Activated CD4-positive, alpha-beta T cell treated with anti-CD3 and anti-CD28 coated beads, Interleukin-2, amount 50 U/mL, for 48 hours (primary cell): ENCODE measurements around the gene TP53TG5.

Experiments
- DNase-seq, 2 experiments: peaks; one replicate each; pipeline ENCODE4 v3.0.0-alpha.2; 2020

Gene TP53TG5

DNA sequence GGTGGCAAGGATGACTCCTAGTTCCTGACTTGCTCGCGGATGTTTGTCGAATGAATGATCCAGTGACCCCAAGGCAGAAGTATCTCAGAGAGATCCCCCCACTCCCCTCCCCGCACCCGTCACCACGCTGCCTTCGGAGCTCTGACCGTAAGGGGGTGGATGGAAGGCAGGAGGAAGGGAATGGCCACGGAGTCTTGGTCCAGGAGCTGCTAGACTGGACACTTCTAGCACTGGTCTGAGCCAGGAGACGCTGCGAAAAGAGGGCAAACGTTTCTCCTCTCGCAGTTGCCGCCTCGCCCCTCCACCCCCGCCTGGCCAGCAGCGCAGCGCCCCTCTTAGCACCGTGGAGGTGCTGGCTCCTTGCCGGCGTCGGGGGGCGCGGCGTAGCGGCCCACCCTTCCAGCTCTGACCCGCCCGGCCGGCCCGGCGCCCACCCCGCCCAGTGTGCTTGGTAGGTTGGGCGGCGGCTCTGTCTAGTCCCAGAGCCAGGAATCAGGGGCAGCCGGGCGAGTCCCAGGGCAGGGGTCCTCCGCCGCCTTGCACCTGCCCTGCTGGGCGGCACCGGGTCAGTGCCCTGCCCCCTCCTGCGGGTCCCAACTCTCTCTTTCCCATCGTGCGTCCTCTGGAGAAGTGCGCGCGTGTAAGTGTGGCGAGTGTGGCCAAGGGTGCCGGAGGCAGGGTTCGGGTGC is 27.6 kb upstream of the TP53TG5 start:
- peak in 1 of 2 experiments; percentile 11 for DNase-seq

DNA sequence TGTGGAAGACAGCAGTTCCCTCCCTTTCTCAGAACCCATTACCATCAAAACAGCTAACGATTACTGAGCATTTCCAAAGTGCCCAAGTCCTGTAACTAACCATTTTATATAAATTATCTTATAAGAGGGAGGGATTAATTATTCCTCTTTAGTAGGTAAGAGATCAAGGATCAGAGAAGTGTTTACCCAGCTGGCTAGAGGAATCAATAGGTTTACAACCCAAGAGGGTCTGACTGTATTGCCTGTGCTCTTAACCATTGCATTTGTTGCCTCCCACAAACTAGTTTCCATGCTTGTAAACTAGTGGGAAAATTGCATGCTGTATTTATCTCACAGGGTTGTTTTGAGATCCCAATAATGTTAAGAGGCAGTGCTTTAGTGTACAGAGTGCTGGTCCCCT is 26.3 kb upstream of the TP53TG5 start:
- DNase-seq: no peak

DNA sequence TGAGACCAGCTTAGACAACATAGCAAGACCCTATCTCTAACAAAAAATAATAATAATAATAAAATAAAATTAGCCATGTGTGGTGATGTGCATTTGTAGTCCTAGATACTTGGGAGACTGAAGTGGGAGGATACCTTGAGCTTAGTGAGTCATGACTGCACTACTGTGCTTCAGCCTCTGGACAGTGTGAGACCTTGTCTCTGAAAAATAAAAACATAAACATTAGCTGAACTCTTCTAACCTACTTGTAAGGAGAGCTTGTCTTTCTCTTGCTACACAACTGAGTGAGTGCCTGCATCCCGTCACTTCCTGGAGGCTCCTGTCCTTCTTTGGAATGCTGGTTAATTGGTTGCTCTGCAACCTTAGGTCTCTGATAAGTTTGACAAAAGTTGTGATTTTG is 24.8 kb upstream of the TP53TG5 start:
- no peak for DNase-seq

DNA sequence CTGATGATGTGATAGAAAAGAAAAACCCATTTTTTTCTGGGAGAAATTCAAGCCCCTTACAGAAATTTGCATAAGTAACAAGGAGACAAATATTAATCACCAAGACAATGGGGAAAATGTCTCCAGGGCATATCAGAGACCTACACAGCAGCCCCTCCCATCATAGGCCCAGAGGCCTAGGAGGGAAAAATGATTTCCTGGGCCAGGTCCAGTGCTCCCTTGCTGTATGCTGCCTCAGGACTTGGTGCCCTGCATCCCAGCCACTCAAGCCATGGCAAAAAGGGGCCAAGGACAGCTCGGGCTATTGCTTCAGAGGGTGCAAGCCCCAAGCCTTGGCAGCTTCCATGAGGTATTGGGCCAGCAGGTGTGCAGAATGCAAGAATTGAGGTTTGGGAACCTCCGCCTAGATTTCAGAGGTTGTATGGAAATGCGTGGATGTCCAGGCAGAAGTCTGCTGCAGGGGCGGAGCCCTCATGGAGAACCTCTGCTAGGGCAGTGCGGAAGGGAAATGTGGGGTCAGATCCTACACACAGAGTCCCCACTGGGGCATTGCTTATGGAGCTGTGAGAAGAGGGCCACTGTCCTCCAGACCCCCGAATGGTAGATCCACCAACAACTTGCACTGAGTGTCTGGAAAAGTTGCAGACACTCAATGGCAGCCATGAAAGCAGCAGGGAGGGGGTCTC is 22.4 kb upstream of the TP53TG5 start:
- DNase-seq: no peak

DNA sequence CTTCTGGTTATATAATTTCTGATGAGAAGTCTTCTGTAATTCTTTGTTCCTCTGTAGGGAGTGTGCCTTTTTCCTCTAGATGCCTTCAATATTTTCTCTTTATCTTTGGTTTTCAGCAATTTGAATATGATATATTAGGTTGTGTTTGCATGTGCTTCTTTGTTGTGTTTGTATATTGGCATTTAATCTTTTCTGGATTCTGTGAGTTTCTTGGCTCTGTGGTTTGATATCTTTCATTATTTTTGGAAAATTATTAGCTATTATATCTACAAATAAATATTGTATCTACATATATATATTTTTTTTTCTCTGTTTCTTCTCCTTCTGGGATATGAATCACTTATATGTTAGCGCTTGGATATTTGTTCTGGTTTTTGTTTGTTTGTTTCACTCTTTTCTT is 20.9 kb upstream of the TP53TG5 start:
- no peak for DNase-seq

DNA sequence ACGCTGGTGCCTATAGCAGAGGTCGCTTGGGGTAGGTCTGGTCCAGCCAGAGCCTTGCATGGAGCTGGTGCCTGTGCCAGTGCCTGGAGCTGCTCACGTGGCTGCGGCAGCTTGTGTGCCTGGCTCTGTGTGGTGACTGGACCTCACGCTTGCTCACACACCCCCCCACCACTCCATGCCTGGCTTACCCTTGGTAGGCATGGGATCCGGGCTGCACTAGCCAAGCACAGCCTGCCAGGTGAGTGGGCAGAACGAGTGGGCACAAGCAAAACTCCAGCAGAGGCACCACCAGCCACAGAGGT is 16.9 kb upstream of the TP53TG5 start:
- no peak for DNase-seq

DNA sequence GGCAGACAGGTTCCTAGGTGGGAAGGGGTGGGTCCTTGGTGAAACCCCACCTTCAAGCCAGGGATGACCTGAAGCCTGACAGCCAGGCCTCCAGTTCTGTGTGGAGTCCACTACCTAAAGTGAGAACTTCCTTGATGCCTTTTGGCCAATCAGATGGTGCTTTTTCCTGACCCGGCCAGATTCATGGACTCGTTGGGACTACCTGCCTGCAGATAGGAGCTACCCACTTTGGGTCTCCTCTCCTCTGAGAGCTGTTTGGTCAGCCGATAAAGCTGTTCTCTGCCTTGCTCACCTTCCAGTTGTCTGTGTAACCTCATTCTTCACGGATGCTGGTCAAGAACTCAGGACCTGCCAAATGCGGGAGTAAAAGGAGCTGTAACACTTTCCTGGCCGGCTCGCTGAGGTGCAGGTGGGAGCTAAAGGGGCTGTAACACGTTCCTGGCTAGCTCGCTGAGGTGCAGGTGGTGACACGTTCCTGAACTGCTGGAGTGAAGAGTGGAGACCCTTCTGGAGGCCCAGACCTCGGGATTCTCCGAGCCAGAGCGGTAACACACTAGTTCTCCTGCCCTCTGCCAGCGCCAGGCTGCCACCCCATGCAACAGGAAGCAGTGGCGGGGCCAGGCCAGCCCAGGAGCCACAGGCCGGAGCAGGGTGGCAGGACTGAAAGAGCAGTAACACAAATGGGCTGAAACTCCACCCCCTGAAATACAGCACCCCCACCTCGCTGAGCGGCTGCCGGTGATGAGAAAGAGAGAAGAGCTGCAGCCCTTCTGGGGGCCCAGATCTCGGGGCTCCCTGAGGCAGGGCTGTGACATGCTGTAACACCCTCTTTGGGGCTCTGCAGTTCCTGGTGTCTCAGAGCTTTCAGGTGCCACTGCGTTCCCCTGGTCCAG is 16.3 kb upstream of the TP53TG5 start:
- DNase-seq: no peak

DNA sequence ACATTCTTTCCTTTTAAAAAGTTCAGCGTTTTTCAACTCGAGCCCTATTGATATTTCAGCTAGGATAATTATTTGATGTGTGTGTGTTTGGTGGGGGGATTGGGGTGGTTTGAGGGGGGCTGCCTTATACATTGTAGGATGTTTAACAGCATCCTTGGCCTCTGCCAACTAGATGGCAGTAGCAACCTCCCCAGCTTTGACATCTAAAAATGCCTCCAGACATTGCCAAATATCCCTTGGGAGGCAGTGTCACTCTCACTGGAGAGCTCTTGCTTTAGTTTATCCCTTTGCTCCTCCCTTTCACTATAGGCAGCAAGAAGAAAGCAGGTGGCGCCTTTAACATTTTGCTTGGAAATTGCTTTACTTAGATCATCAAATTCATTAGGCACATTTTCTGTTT is 14.6 kb upstream of the TP53TG5 start:
- DNase-seq: no peak

DNA sequence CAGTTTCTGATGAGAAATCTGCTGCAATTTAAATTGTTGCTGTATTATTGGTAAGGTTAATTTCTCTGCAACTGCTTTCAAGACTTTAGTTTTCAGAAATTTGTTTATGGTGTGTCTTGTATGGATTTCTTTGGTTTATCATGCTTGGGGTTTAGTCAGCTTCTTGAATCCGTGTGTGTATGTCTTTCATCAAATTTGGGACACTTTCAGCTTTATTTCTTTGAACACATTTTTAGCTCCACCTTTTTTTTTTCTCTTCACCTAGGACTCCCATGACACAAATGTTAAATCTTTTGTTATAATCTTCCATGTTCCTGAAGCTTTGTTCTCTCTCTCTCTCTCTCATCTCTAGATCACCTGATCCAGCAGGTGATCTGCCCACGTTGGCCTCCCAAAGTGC is 13.4 kb upstream of the TP53TG5 start:
- no peak for DNase-seq

DNA sequence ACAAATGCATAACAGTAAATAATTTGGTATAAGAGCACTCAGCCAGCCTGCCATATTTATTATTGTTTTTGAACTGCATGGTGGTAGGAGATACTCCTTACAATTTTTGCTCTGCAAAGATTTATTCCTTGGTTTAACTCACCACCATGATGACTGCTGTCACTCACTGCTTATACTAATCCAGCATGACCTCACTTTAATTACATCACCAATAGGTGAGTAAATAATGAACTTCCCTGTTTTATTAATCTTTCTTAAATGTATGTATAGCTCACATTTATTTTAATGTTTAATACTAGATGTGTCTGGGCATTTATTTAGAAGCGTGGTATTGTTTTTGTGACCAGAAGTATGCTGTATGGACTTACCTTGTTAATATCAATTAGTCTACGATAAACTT is 12.8 kb upstream of the TP53TG5 start:
- DNase-seq: no peak

DNA sequence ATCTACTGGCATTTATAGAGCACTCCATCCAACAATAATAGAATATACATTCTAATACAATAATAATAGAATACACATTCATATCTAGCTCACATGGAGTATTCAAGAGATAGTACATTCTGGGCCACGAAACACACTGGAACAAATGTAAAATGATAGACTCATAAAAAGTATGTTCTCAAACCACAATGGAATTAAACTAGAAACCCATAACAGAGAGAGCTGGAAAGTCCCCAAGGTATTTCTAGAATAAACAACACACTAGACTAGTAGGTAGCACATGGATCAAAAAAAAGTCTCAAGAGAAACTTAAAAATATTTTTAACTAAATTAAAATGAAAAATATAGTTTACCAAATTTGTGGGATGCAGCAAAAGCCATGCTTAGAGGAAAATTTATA is 9.1 kb upstream of the TP53TG5 start:
- no peak for DNase-seq

DNA sequence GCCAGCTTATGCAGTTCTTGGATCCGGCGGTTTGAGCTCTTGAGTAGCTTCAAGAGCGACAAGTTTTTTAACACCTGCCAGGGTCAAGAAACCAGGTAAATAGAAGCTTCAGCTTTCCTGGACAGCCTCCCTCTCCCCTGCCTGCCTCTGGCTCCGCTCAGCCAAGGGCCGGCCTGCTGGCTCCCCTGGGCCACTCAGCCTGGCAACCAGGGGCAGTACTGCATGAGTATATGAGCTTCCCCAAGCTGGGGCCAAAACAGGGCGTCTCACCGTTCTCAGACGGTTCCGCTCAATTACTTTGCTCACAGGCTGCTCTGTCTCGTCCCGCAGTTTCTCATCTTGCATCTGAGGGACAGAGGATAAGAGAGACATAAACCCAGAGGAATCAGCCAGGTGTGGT is 856 bp downstream of the TP53TG5 start:
- no peak for DNase-seq

DNA sequence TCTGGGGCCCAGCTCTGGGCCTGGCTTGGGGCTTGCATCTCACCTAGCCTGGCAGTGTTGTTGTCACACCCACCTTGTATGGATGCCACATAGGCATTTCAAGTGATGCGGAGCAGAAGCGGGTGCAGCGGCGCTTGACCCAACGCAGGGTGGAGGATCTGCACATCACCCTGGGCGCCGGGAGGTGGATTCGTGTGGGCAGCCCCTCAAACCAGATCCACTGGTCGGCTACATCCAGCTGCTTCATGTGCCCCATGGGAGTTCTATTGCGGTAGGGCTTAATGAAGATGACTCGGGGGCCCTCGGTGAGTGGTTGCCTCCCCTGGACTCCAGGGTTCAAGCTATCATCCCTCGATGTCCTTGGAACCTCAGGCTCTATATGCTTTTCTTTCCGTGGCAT is 3.2 kb downstream of the TP53TG5 start:
- no peak for DNase-seq

DNA sequence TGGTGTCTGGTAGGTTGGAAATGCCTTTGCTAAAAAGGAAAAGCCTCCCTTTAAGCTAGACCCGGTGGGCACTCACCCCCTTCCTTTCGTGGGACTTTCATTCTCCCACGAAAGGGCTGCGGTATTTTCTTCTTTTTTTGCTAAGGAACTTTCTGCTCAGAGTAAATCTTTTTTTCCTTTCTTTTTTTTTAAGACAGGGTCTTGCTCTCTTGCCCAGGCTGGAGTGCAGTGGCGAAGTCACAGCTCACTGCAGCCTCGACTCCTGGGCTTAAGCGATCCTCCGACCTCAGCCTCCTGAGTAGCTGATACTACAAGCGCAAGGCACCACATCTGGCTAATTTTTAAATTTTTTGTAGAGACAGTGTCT is 4.0 kb downstream of the TP53TG5 start:
- no peak for DNase-seq

DNA sequence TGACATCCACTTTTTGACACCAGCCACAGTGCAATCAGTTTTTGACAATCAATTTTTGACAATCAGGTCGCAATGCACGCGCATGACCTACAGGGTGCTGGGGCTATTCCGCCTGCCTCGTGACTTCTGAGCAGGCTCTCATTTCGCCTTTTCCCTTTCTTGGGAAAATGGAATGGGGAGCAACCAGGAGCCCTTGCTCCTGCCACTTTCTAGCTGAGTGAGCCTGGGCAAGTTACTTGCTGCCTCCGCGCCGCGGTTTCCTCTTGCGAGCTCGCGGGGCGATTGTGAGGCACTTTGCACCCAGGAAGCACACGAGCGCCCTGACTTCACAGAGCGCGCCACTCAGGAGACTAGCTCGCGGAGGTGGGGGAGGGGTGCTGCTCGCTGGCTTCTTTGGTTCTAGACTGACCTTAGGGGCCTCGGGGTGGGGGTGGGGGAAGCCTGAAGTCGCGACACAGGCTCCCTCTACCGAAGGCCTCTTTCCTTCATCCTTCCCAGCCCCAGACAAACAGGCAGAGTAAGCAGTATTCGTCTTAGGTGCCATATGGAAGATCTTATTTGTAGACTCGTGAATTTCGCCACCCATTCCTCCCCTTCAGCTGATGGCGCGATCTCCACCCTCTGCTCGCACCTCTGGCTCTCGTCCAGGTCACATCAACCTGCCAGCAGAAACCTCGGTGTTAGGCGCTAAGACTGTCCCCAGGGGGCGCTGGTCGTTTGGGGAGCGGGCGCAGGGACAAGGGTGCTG is 4.6 kb downstream of the TP53TG5 start:
- peak; percentile 94 to 95 for DNase-seq

DNA sequence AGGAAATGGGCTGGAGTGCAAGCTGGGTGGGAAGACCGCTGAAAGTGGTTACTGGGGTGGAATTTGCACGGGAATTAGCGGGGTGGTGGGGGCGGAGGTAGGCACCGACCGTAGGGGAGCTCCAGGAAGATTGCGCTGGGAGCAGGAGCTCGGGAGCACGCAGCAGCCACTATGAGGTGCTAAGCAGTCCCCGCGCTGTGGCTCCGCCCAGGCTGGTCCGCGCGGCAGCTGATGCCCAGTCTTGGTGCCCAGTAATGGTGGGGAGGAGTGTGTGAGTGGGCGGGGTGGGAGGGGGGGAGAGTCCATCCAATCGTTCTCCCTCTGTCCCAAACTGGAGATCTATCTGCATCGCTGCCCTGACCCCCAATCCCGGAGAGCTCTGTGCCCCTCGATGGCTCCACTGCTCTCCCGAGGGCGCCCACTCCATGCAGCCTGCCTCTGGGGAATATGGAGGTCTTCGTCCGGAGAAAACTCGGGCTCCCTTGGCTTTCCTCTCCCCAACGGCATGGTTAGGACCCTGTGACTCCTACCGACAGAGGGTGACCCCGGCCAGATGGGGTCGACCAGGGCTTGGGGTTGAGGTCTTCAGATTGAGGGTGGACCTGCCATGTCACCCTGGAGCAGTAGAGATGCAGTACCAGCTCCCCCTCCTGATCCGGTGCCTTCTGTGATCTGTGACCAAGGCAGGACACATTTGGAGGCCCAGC is 5.3 kb downstream of the TP53TG5 start:
- DNase-seq: no peak

DNA sequence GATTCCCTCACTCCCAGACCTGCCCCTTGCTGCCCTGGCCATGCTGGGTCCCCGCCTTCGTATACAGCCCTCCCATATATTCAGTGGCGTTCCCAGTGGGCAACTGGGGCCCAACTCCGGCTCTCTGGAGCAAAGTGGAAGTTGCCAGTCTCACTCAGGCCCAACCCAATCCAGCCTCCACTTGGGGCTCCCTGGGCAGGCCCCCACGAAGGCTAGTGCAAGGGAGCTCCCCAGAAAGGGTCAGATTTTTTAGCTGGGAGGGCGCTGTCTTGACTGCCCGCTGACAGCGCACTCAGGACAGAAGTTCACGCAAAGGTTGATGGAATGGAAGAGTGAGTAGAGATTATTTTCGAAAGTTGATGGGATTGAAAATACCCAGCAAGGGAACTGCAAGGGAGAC is 5.9 kb downstream of the TP53TG5 start:
- DNase-seq: no peak

DNA sequence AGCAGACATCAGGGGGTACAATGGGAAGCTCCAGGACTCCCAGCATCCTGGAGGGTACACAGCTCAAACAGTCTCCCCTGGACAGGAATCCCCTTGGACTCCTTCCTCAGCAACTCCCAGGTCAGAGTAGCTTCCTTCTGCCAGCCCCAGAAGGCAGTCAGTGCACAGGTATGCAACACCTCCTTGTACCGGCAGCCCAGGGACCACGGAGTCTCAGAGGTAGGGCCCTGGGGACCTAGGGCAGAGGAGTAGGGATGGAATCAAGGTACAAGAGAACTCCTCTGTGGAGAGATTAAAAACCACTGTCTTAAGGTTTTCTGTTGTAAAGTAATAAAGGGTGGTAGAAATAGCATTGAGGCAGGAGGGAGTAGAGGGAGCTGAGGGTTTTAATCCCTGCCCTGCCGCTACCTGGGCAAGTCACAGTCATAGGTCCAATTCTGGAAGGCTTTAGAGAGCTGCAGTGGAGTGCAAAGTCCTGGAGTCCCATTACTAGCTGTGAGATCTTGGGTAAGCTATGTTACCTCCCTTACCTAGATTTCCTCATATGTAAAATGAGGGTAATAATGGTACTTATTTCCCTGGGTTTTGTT is 7.5 kb downstream of the TP53TG5 start:
- DNase-seq: no peak

DNA sequence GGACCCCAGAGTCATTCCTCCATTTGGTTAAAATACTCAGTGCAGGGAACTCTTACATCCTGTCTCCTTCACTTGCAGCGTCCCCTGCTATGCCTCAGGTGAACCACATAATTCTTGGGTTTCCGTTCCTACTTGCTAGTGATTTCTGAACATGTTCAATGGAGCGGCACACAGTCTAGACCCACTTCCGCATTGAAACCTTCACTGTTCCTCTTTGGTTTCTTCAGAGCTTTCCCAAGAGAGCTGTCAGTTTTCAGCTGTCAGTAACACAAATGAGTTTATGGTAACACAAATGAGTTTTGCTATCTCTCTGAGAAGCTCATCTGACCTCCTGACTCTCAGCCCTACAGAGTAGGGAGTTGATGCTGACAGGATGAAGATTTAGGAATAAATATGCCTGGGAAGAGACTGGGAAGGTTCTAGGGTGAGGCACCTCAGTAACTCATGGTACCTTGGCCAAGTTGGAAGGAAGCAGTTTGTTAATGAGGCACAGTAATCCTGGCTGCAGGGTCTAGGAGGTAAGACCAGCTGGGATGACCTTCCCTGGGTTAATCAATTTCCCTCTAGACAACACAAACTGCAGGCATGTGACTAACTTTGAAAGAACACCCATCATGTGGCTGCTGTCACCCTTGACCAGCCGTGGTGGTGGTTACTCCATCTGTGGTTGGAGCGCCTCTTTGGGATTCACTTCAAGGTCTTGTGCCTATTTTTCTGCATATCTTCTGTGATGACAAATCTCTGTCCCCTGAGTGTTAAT is 9.7 kb downstream of the TP53TG5 start:
- peak in 1 of 2 experiments; percentile 35 for DNase-seq

DNA sequence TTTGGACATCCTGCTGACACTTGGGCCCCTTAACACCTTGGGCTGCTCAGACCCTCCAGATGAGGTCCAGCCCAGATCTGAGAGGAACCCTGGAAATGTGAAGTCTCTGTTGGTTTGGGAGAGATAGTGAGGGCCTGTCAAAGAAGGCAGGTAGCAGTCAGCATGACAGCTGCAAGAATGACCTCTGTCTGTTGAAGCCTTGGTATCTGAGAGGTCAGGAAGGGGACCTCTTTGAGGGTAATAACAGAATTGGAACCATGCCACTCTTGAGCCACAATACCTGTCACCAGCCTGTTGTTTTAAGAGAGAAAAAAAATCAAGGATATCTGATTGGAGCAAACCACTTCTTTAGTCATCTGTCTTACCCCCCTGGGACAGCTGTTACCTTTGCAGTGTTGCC is 11.0 kb downstream of the TP53TG5 start:
- DNase-seq: no peak

DNA sequence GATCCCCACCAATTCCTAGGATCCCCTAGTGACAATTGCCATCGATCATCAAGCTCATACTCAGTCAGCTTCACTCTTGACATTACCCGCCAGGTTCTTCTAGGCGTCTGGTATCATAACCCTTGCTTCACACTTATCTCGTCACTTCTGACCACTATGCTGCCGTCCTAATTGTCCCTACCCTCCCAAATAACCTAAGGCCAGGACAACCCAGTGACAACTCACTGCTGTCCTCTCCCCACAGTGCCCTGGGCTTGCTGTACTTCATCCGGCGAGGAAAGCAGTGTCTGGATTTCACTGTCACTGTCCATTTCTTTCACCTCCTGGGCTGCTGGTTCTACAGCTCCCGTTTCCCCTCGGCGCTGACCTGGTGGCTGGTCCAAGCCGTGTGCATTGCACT is 11.5 kb downstream of the TP53TG5 start:
- DNase-seq: no peak

DNA sequence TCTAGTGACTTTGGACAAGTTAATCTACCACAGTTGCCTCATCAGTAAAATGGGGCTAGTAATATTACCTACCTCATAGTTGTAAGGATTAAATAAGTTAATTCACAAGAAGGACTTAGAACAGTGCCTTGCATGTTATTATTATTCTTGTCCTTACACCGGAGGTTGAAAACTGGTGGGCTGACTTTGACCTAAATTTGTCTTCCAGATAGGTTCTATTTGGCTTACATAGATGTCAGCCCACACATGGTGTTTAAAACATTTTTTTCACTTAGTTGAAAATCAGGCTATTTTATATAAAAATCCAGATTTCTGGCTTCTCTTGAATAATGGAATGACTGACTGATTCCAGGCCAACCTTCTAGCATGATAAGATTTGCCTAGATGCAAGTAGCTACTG is 11.9 kb downstream of the TP53TG5 start:
- no peak for DNase-seq
